A549 (cell line): Measurements from ENCODE around the gene PTPN1. TPM values are rescaled to one million over a fixed set of nuclear protein-coding genes. Genes with fewer than 3 reads are reported as not detected.

Experiments used
- ATAC-seq, 2 experiments: fragments of 200-7000 bp in 1 of 2; fragments of >200 bp in 1 of 2; cut with Nextera tagmentation in 1 of 2; cut with Tn5 transposase in 1 of 2; 3 replicates each; pipeline versions ENCODE4 v1.8.0 to v1.9.1; 2018 to 2020; ENCODE audit warnings: mild to moderate bottlenecking in 1 of 2, moderate library complexity in 1 of 2
- CTCF ChIA-PET: fragments of 300-600 bp; sonication (Branson Sonifier 250); formaldehyde crosslinking; extraction: SDS; loops from one replicate; lab custom pipeline; 2021; ENCODE audit warnings: antibody characterized with exemption, inconsistent platforms; lab: Yijun Ruan, JAX
- POLR2A ChIA-PET: fragments of 350-600 bp; formaldehyde crosslinking; extraction: SDS; loops from one replicate; lab custom pipeline; 2021; ENCODE audit warnings: antibody characterized with exemption, inconsistent platforms; lab: Yijun Ruan, JAX
- DNase-seq, 2 experiments: peaks; one replicate each; pipeline versions ENCODE4 v3.0.0 to v3.0.0-alpha.2; 2011 to 2016; ENCODE audit warnings: low read depth in 1 of 2, low spot score in 1 of 2
- FAIRE-seq: peaks from 2 replicates; lab custom pipeline; 2011; peaks lifted over from hg19 to GRCh38; lab: Jason Lieb, UNC
- H3K27ac ChIP-seq, 2 experiments: fragments of >200 bp; sonication (Bioruptor Twin); formaldehyde crosslinking; 3 replicates each; pipeline ENCODE4 v1.5.1; 2016 to 2017
- H3K4me1 ChIP-seq: fragments of >200 bp; sonication (Bioruptor Twin); formaldehyde crosslinking; 3 replicates; pipeline ENCODE4 v1.6.1; 2016
- H3K4me2 ChIP-seq: fragments of >200 bp; sonication (Bioruptor Twin); formaldehyde crosslinking; 3 replicates; pipeline ENCODE4 v1.6.1; 2016
- H3K4me3 ChIP-seq: fragments of >200 bp; sonication (Bioruptor Twin); formaldehyde crosslinking; 3 replicates; pipeline ENCODE4 v1.5.1; 2016
- H3K9me3 ChIP-seq: fragments of >200 bp; sonication (Bioruptor Twin); formaldehyde crosslinking; 3 replicates; pipeline ENCODE4 v1.6.1; 2016
- CBX8 ChIP-seq: fragments of 200-600 bp; sonication (generic); IDR thresholded peaks from 2 replicates; pipeline ENCODE4 v1.6.1; 2016
- CHD4 ChIP-seq: fragments of 200-600 bp; sonication (generic); IDR thresholded peaks from 2 replicates; pipeline ENCODE4 v1.6.1; 2016; ENCODE audit warnings: antibody characterized with exemption, mild to moderate bottlenecking, borderline replicate concordance
- EHMT2 ChIP-seq: fragments of 200-600 bp; sonication (generic); IDR thresholded peaks from 2 replicates; pipeline ENCODE4 v1.6.1; 2016; ENCODE audit warnings: antibody characterized with exemption, low read depth, mild to moderate bottlenecking, moderate library complexity
- ESRRA ChIP-seq: fragments of 150-350 bp; IDR thresholded peaks from 2 replicates; pipeline ENCODE4 v1.6.1; 2014; ENCODE audit warnings: mild to moderate bottlenecking, low read length, borderline replicate concordance
- FOXS1 ChIP-seq: fragments of 250-450 bp; sonication (Bioruptor Pico); IDR thresholded peaks from 2 replicates; pipeline ENCODE4 v1.5.0; 2020; ENCODE audit warnings: mild to moderate bottlenecking, moderate library complexity
- HOXB5 ChIP-seq: fragments of 250-450 bp; sonication (Bioruptor Pico); IDR thresholded peaks from 2 replicates; pipeline ENCODE4 v1.5.0; 2020; ENCODE audit warnings: mild to moderate bottlenecking, moderate library complexity
- KDM1A ChIP-seq: fragments of 200-600 bp; sonication (generic); IDR thresholded peaks from 2 replicates; pipeline ENCODE4 v1.6.1; 2016; ENCODE audit warnings: low read depth, mild to moderate bottlenecking
- KDM5A ChIP-seq: fragments of 200-600 bp; sonication (generic); IDR thresholded peaks from 2 replicates; pipeline ENCODE4 v1.6.1; 2016; ENCODE audit warnings: antibody characterized with exemption, mild to moderate bottlenecking
- MAFK ChIP-seq: fragments of 450-650 bp; IDR thresholded peaks from 2 replicates; pipeline ENCODE4 v1.6.1; 2014; ENCODE audit not compliant: partially characterized antibody
- NFE2L2 ChIP-seq: fragments of 150-350 bp; conservative IDR thresholded peaks from 2 replicates; pipeline ENCODE4 v1.6.1; 2014; ENCODE audit warnings: low read length
- NR3C1 ChIP-seq: fragments of >200 bp; sonication (Bioruptor Twin); formaldehyde crosslinking; IDR thresholded peaks from 3 replicates; pipeline ENCODE4 v1.6.1; 2017
- POLR2A ChIP-seq: IDR thresholded peaks from 2 replicates; pipeline ENCODE4 v1.6.1; 2012; ENCODE audit warnings: mild to moderate bottlenecking, low read length
- RAD21 ChIP-seq, 2 experiments: fragments of >200 bp in 1 of 2; sonication (Bioruptor Twin) in 1 of 2; formaldehyde crosslinking in 1 of 2; IDR thresholded peaks in 1 of 2; conservative IDR thresholded peaks in 1 of 2; 2 replicates in 1 of 2; 3 replicates in 1 of 2; pipeline ENCODE4 v1.6.1; 2012 to 2018; ENCODE audit warnings: inconsistent platforms in 1 of 2
- RARB ChIP-seq: fragments of 250-450 bp; sonication (Bioruptor Pico); IDR thresholded peaks from 2 replicates; pipeline ENCODE4 v1.8.0; 2021; ENCODE audit warnings: mild to moderate bottlenecking, moderate library complexity
- RCOR1 ChIP-seq: fragments of 150-350 bp; IDR thresholded peaks from 2 replicates; pipeline ENCODE4 v1.6.1; 2014; ENCODE audit warnings: antibody characterized with exemption, low read length, low read depth
- SMC3 ChIP-seq: fragments of >200 bp; sonication (Bioruptor Twin); formaldehyde crosslinking; IDR thresholded peaks from 3 replicates; pipeline ENCODE4 v1.6.1; 2018; ENCODE audit warnings: inconsistent platforms
- TP53 ChIP-seq: fragments of 250-450 bp; sonication (Bioruptor Pico); IDR thresholded peaks from 2 replicates; pipeline ENCODE4 v1.5.0; 2021; ENCODE audit warnings: mild to moderate bottlenecking, moderate library complexity
- ZC3H11A ChIP-seq: fragments of 450-650 bp; IDR thresholded peaks from 2 replicates; pipeline ENCODE4 v1.6.1; 2014; ENCODE audit warnings: antibody characterized with exemption, mild to moderate bottlenecking
- ZFP36 ChIP-seq: fragments of 450-650 bp; IDR thresholded peaks from 2 replicates; pipeline ENCODE4 v1.6.1; 2014; ENCODE audit warnings: borderline replicate concordance; ENCODE audit not compliant: partially characterized antibody
- ZSCAN20 ChIP-seq: fragments of 250-450 bp; sonication (Bioruptor Pico); IDR thresholded peaks from 2 replicates; pipeline ENCODE4 v1.8.0; 2022; ENCODE audit warnings: mild to moderate bottlenecking, moderate library complexity
- WGBS: methylation state at CpG from one replicate; pipeline ENCODE4 v1.1.6; 2017; ENCODE audit errors: missing lambda C conversion rate; 5-methylcytosine and 5-hydroxymethylcytosine counted together
- polyA plus RNA-seq, 4 experiments: library from polyadenylated mRNA; depleted of rRNA in 3 of 4; stranded (reverse); fragments of >200 nt; fragmentation: RNase III in 1 of 4; extraction: RNeasy Plus Mini Kit Qiagen cat#74134 plus additional on column Dnase treatment in 1 of 4; gene quantifications; 2 replicates in 3 of 4; 3 replicates in 1 of 4; pipeline ENCODE4 v1.2.3, GENCODE V29; 2011 to 2017
- TF ChIP-seq, protein P1 (sequence below): fragments of >200 bp; sonication (Bioruptor Twin); formaldehyde crosslinking; IDR thresholded peaks from 3 replicates; pipeline ENCODE4 v1.5.1; 2016
- TF ChIP-seq, protein P2 (sequence below): fragments of 450-650 bp; IDR thresholded peaks from 2 replicates; pipeline ENCODE4 v1.6.1; 2014; ENCODE audit warnings: antibody characterized with exemption

PTPN1 gene
- polyA plus RNA-seq, 2 of the 4 experiments (the other 2 are of a cell fraction) = 23.2 to 24.3 TPM

DNA sequence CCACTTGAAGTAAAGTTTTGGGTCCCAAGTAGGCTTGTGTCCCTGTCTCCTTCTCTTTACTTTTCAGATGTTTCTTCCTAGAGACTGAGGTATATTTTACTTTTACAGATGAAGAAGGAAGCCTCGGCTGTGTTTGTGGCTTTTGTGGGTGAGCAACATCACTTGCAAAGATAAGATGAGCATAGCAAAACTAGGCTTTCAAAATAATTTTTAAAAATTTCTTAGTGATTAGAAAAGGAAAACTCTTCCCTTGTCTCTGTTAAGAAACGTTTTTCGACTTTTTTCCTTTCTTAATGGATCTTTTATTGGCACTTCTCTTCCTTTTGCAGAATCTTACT is 7.6 kb downstream of the PTPN1 start:
- H3K4me2 ChIP-seq = no peak overlapping the region
- 77% methylated on average over 3 of the region's 3 CpGs for WGBS
- H3K9me3 ChIP-seq = no peaks in the 10 kb centered on the region
- no peak for FAIRE-seq
- no peak overlapping the region for H3K27ac ChIP-seq
- H3K4me1 ChIP-seq = peaks cover 23% of the 10 kb centered on the region
- H3K4me3 ChIP-seq = no peak overlapping the region
- TF ChIP-seq ZSCAN20 (CRISPR knock-in tag) (no peak), CHD4 (no peak), NFE2L2 (no peak), SMC3 (no peak), MAFK (no peak)
- TF ChIP-seq, protein P1, sequence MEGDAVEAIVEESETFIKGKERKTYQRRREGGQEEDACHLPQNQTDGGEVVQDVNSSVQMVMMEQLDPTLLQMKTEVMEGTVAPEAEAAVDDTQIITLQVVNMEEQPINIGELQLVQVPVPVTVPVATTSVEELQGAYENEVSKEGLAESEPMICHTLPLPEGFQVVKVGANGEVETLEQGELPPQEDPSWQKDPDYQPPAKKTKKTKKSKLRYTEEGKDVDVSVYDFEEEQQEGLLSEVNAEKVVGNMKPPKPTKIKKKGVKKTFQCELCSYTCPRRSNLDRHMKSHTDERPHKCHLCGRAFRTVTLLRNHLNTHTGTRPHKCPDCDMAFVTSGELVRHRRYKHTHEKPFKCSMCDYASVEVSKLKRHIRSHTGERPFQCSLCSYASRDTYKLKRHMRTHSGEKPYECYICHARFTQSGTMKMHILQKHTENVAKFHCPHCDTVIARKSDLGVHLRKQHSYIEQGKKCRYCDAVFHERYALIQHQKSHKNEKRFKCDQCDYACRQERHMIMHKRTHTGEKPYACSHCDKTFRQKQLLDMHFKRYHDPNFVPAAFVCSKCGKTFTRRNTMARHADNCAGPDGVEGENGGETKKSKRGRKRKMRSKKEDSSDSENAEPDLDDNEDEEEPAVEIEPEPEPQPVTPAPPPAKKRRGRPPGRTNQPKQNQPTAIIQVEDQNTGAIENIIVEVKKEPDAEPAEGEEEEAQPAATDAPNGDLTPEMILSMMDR = no peak
- ATAC-seq = no peak
- DNase-seq = no peak
- ChIA-PET POLR2A (interaction anchor here (0.5 kb wide), 1 partner anchor 361 kb away, joined by 5 read pairs; no protein-coding TSS in a partner anchor), CTCF (interaction anchor here (0.9 to 1.6 kb wide), 3 partner anchors 43 to 54 kb away, joined by 3 to 4 read pairs (median 4); no protein-coding TSS in a partner anchor)

DNA sequence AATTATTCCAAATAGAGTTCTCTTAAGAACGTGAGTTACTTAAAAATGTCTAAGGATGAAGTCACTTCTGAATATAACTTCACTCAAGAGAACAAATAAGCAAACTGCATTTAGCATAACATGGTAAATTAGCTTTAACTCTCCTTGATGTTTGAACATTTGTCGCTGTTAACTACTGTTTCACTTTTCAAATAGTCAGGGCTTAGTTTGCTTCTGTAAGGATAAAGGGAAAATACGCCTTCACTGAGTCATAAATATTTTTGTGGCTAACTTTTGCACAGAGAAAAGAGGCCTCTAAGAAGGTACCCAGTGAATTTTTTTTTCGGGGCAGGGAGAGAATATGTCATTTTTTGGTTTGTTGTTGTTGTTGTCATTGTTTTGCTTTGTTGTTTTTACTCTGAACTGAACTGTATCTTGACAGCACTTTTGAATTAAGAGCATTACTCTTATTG is 8.1 kb downstream of the PTPN1 start:
- ATAC-seq (no peak), DNase-seq (no peak), FAIRE-seq (no peak)
- no peak overlapping the region for H3K4me2 ChIP-seq
- H3K4me1 ChIP-seq = peaks cover 18% of the 10 kb centered on the region
- no peak overlapping the region for H3K4me3 ChIP-seq
- H3K9me3 ChIP-seq = no peaks in the 10 kb centered on the region
- ChIA-PET CTCF (interaction anchor here (1.4 to 2.0 kb wide), 2 partner anchors 42 to 57 kb away, joined by 3 to 7 read pairs; no protein-coding TSS in a partner anchor), POLR2A (interaction anchor here (0.5 kb wide), 1 partner anchor 362 kb away, joined by 5 read pairs; no protein-coding TSS in a partner anchor)
- TF ChIP-seq RCOR1 (no peak), CBX8 (no peak), RAD21 (conservative IDR thresholded peaks at IDR 0.05 in 1 of 2, IDR thresholded peaks at IDR 0.05 in 1 of 2) (no peak), KDM1A (no peak), KDM5A (no peak), ZFP36 (no peak), HOXB5 (CRISPR knock-in tag) (no peak), NR3C1 (no peak), TP53 (CRISPR knock-in tag) (no peak), FOXS1 (CRISPR knock-in tag) (no peak), CHD4 (no peak), POLR2A (no peak), EHMT2 (no peak), ESRRA (no peak), ZC3H11A (no peak), RARB (CRISPR knock-in tag) (no peak)
- TF ChIP-seq, protein P2, sequence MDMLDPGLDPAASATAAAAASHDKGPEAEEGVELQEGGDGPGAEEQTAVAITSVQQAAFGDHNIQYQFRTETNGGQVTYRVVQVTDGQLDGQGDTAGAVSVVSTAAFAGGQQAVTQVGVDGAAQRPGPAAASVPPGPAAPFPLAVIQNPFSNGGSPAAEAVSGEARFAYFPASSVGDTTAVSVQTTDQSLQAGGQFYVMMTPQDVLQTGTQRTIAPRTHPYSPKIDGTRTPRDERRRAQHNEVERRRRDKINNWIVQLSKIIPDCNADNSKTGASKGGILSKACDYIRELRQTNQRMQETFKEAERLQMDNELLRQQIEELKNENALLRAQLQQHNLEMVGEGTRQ = no peak
- TF ChIP-seq, protein P1 = no peak
- 81% methylated on average over 4 of the region's 4 CpGs for WGBS
- H3K27ac ChIP-seq = no peak overlapping the region
